NCI-H774 (cell line): ENCODE data around the gene MAGEA9B.
"Not testable (repeated sequence)": the region's sequence is repeated elsewhere in the genome, so short reads cannot be mapped to it uniquely, and the experiment has no call there.

Source experiments
- DNase-seq: peaks from one replicate; lab custom pipeline; 2025; lab: John Stamatoyannopoulos, UW

MAGEA9B gene

GRCh38 chrX:149571770-149572169 is 15.5 kb downstream of the MAGEA9B start:
- no peak for DNase-seq

DNA sequence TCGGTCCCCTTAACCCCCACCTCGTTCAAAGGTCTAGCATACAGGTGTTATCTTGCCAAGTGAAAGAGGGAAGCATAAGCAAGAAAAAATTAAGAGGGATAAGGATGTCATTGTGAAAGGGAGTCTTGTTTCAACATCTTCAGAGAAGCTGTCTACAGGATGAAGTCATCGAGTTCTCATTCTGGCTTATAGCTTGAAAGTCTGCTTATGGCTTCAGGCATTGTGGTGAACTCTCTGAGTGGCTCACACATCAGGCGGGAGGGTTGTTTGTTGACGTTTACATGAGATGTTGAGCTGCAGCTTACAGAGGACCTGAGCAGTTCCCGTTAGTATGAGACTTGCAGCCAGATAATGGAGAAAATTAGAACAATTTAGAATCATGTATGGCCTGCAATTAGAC is 16.6 kb downstream of the MAGEA9B start:
- DNase-seq: no peak

GRCh38 chrX:149569770-149570169 is 17.5 kb downstream of the MAGEA9B start:
- no peak for DNase-seq

DNA sequence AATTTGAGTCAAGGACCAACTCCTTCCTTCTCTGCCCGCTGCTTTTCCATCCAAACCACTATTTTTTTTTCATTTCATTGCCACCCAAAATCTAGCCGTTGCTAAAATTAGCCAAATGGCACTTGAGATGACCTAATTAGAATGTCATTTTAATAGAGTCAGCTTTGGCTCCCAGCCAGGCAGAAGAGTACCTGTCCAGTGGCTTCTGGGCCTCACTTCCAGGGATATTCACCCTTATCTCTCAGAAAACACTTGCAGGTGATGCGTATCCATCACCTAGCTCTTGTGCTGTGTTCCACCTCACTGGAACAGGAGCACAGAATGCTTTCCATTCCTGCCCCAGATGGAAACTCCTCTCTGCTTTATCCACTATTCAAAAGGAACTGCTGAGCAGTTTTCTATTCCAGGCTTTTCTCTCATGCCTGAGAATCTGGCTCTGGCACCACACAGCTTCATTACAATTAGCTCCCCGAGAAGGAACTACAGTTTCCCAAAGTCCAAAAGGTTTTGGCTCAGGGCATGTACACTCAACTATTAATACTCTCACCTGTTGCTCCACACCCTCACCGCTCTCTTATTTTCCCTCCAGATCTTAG is 18.5 kb downstream of the MAGEA9B start:
- no peak for DNase-seq

- no peak for DNase-seq
Observed at GRCh38 chrX:149567621-149568417, 19.4 kb downstream of the MAGEA9B start.

GRCh38 chrX:149563359-149563758 is 23.9 kb downstream of the MAGEA9B start:
- DNase-seq: no peak

GRCh38 chrX:149555251-149555650 is 32.0 kb downstream of the MAGEA9B start:
- not testable (repeated sequence) for DNase-seq

- not testable (repeated sequence) for DNase-seq
Observed at GRCh38 chrX:149551939-149552248, 35.4 kb downstream of the MAGEA9B start.

- not testable (repeated sequence) for DNase-seq
Observed at GRCh38 chrX:149551245-149551938, 35.9 kb downstream of the MAGEA9B start.

- DNase-seq: not testable (repeated sequence)
Observed at GRCh38 chrX:149550454-149550853, 36.8 kb downstream of the MAGEA9B start.

GRCh38 chrX:149549701-149550100 is 37.6 kb downstream of the MAGEA9B start, which contains the start of gene HSFX3:
Gene HSFX3 (minus strand): TSS chrX:149549924. CDS start chrX:149549852, 72 bp downstream.
- DNase-seq: not testable (repeated sequence)

GRCh38 chrX:149547782-149548181 is 39.5 kb downstream of the MAGEA9B start:
- DNase-seq: not testable (repeated sequence)

DNA sequence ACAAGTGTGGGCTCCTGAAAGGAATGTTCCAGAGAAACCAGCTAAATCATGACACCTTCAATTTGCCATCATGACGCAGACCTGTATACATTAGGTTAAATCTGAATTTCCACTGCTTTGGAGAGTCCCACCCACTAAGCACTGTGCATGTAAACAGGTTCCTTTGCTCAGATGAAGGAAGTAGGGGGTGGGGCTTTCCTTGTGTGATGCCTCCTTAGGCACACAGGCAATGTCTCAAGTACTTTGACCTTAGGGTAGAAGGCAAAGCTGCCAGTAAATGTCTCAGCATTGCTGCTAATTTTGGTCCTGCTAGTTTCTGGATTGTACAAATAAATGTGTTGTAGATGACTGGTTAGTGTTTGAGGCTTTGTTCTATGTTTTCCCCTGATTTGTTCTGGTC is 40.3 kb downstream of the MAGEA9B start:
- DNase-seq: not testable (repeated sequence)

DNA sequence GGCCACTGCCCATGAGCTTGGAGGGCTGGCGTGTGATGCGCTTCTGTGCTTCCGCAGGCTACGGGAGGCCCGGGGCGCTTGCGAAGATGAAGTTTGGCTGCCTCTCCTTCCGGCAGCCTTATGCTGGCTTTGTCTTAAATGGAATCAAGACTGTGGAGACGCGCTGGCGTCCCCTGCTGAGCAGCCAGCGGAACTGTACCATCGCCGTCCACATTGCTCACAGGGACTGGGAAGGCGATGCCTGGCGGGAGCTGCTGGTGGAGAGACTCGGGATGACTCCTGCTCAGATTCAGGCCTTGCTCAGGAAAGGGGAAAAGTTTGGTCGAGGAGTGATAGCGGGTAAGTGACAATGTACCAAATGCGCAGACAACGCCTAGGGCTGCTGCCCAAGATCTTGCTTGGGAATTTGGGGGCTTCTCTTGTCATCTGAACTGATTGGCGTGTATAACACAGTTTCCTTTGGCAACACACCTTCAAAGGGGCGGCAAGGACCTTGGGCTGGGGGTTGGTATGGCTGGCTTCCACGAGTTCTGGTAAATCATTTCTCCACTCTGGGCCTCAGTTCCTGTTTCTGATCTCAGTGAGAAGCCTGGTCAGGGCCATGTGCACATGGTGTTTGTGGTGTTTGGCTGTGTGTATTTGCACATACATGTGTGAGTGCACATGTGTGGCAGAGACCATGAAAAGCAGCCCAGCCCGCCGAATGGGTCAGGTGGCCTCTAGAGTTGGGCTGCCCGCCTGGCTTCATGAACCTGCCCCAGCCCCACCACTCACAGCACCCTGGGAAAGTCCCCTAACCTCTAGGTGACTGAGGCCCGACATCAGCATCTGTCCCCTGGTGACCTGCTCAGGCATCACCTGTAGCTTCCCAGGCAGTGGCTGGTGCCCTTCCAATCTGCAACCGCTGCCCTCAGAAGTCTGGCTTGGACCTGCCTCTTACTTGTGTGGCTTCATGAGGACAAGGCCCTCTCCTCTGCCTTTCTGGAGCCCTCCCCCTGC is 41.4 kb downstream of the MAGEA9B start:
- DNase-seq: not testable (repeated sequence)

DNA sequence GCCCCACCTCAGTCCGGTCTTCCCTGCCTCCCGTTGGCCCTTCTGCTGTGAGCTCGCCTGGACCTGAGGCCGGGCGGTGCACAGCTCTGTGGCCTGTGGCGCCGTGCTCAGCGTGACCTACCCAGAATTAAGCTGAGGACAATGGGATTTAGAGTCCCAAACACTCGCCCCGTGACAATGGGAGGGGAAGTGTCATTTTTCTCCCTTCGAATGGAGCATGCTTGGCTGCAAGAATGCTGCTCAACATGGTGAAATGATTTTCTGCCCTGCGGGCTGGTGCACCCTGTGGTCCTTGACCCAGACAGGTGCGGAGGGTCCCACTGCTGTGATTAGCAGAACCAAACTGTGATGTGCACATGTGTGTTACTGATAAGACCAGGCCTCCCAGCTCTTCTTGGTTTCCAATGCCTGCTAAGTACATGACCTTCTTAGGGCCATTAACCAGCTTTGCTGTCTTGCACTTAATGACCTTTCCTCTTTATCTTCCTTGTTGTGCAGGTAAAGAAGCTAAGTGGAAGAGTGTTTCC is 45.7 kb downstream of the MAGEA9B start:
- DNase-seq: no peak

DNA sequence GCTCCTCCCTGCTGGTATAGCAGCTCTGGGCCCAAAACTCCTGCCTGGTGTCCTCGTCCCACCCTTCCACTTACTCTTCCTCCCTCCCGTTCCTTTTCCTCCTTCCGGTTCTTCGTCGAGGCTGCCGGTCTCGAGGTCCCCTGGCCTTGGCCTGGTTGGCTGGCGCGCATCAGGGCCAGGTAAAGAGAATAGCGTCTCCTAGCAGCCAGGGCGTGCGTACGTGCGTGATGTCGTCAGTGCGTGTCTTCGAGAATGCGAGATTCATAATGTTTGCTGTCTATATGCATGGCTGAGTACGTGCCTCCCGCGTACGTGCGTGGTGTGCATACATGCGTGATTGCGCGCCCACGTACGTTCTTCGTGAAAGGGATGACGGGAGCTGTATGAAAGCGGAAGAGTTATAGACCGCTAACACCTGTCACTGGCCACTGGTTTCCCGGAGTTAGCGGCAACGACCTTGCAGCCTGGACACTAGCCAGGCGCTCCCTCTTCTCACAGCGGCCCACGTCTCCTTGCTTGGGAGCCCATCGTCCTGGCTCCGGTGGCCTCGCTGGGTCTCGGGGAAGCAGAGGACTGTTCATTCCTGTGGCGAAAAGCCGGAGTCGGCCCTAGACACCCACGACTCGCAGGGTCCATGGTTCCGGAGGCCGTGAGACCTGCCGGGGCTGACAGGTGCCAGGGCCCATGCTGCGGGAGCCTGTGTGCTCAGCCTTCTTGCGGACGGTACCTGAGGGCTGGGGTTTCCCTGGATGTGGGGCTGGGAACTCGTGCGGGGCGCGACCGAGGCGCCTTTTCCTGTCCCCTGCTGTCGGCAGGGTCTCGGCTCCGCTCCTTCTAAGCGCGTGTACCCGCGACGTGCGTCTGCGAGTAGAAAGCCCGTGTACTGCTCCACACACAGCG is 46.4 kb downstream of the MAGEA9B start, which contains the start of gene EOLA1:
EOLA1 (plus strand) TSS at position 392 of the 900 bp plus-strand sequence. CDS start 4,619 bp downstream, outside the sequence.
- peak; percentile 94 for DNase-seq

DNA sequence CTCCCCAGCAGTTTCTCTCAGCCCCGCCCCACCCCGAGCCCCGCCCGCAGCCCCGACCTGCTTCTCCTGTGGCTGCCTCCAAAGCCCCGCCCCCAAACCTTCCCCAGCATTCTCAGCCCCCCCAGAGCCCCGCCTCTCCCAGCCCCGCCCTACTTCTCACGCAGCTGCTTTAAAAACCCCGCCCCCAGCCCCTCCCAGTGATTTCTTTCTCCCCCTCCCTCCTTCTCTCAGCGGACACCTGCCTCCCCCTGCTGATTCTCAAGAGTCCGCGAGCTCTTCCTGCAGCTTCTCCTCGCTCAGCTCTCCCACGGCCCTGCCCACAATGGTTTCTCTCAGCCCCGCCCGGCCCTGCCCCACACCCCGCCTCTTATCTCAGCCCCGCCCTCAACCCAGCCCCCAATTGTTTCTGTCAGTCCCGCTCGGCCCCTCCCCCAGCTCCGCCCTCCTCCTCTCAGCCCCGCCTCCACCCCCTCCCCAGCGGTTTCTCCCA is 47.1 kb downstream of the MAGEA9B start:
- peak; percentile 87 for DNase-seq

GRCh38 chrX:149539283-149540130 is 47.8 kb downstream of the MAGEA9B start:
- peak; percentile 96 for DNase-seq

- not testable (repeated sequence) for DNase-seq
Observed at GRCh38 chrX:149537474-149537873, 49.8 kb downstream of the MAGEA9B start.
